H9 (cell line): ENCODE measurements around the gene APCDD1L. TPM values are rescaled to one million over a fixed set of nuclear protein-coding genes. Genes with fewer than 3 reads are reported as not detected.

Experiments used
- DNase-seq: peaks from one replicate; pipeline ENCODE4 v3.0.0-alpha.2; 2017
- H2AFZ ChIP-seq: one replicate; pipeline ENCODE4 v1.6.1; 2013; ENCODE audit warnings: mild to moderate bottlenecking, low read length, control low read depth, moderate library complexity
- H2AK5ac ChIP-seq: 2 replicates; pipeline ENCODE4 v1.6.1; 2013; ENCODE audit warnings: low read length, control low read depth, mixed read lengths; ENCODE audit not compliant: insufficient read length
- H2BK120ac ChIP-seq: one replicate; pipeline ENCODE4 v1.6.1; 2013; ENCODE audit warnings: low read depth, mild to moderate bottlenecking, low read length, control low read depth, inconsistent platforms; ENCODE audit not compliant: poor library complexity, severe bottlenecking
- H2BK12ac ChIP-seq: 2 replicates; pipeline ENCODE4 v1.6.1; 2013; ENCODE audit warnings: low read length, control low read depth, mixed read lengths, low read depth; ENCODE audit not compliant: insufficient read length
- H2BK15ac ChIP-seq: 2 replicates; pipeline ENCODE4 v1.6.1; 2013; ENCODE audit warnings: low read depth, low read length, control low read depth
- H2BK20ac ChIP-seq: one replicate; pipeline ENCODE4 v1.6.1; 2013; ENCODE audit warnings: low read depth, mild to moderate bottlenecking, low read length, control low read depth, inconsistent platforms; ENCODE audit not compliant: poor library complexity, severe bottlenecking
- H2BK5ac ChIP-seq: 2 replicates; pipeline ENCODE4 v1.6.1; 2013; ENCODE audit warnings: low read length, control low read depth, mixed read lengths; ENCODE audit not compliant: insufficient read length
- H3K14ac ChIP-seq: 2 replicates; pipeline ENCODE4 v1.6.1; 2013; ENCODE audit warnings: low read length, control low read depth; ENCODE audit not compliant: insufficient read depth
- H3K18ac ChIP-seq: 2 replicates; pipeline ENCODE4 v1.6.1; 2013; ENCODE audit warnings: low read depth, mild to moderate bottlenecking, mixed read lengths, low read length, control low read depth; ENCODE audit not compliant: insufficient read length
- H3K23ac ChIP-seq: 2 replicates; pipeline ENCODE4 v1.6.1; 2013; ENCODE audit warnings: low read length, control low read depth, mixed read lengths, low read depth; ENCODE audit not compliant: insufficient read length
- H3K23me2 ChIP-seq: 2 replicates; pipeline ENCODE4 v1.6.1; 2013; ENCODE audit warnings: low read depth, mild to moderate bottlenecking, mixed read lengths, low read length, control low read depth; ENCODE audit not compliant: insufficient read length, poor library complexity, severe bottlenecking
- H3K27ac ChIP-seq: 2 replicates; pipeline ENCODE4 v1.5.1; 2013; ENCODE audit warnings: low read length, control low read depth, mixed read lengths, low read depth; ENCODE audit not compliant: insufficient read length
- H3K27me3 ChIP-seq: 2 replicates; pipeline ENCODE4 v1.6.1; 2013; ENCODE audit warnings: low read length, control low read depth, inconsistent platforms; ENCODE audit not compliant: insufficient read depth
- H3K4ac ChIP-seq: 2 replicates; pipeline ENCODE4 v1.6.1; 2013; ENCODE audit warnings: low read depth, mild to moderate bottlenecking, control low read depth, inconsistent platforms, low read length, moderate library complexity
- H3K4me1 ChIP-seq: 2 replicates; pipeline ENCODE4 v1.6.1; 2013; ENCODE audit warnings: low read length, control low read depth, inconsistent platforms; ENCODE audit not compliant: insufficient read depth
- H3K4me2 ChIP-seq: 2 replicates; pipeline ENCODE4 v1.6.1; 2013; ENCODE audit warnings: low read length, control low read depth, mixed read lengths; ENCODE audit not compliant: insufficient read length, insufficient read depth
- H3K56ac ChIP-seq: 2 replicates; pipeline ENCODE4 v1.6.1; 2013; ENCODE audit warnings: low read depth, mild to moderate bottlenecking, mixed read lengths, low read length, control low read depth; ENCODE audit not compliant: insufficient read length
- H3K79me1 ChIP-seq: 2 replicates; pipeline ENCODE4 v1.6.1; 2013; ENCODE audit warnings: low read depth, mild to moderate bottlenecking, moderate library complexity, low read length, control low read depth, inconsistent platforms; ENCODE audit not compliant: insufficient read depth, poor library complexity, severe bottlenecking
- H3K79me2 ChIP-seq: 2 replicates; pipeline ENCODE4 v1.6.1; 2013; ENCODE audit warnings: low read length, control low read depth, inconsistent platforms; ENCODE audit not compliant: insufficient read depth
- H3K9ac ChIP-seq: 2 replicates; pipeline ENCODE4 v1.6.1; 2013; ENCODE audit warnings: low read length, control low read depth, mixed read lengths; ENCODE audit not compliant: insufficient read length; ENCODE audit errors: extremely low read depth
- H3K9me3 ChIP-seq: one replicate; pipeline ENCODE4 v1.6.1; 2013; ENCODE audit warnings: low read depth, low read length, inconsistent platforms; ENCODE audit not compliant: control insufficient read depth
- H3T11ph ChIP-seq: one replicate; pipeline ENCODE4 v1.6.1; 2013; ENCODE audit warnings: mild to moderate bottlenecking, low read length, control low read depth, inconsistent platforms
- H4K20me1 ChIP-seq: one replicate; pipeline ENCODE4 v1.6.1; 2013; ENCODE audit not compliant: control insufficient read depth, insufficient read length, insufficient read depth
- H4K5ac ChIP-seq: 2 replicates; pipeline ENCODE4 v1.6.1; 2013; ENCODE audit warnings: low read depth, mild to moderate bottlenecking, mixed read lengths, low read length, control low read depth; ENCODE audit not compliant: insufficient read length
- H4K8ac ChIP-seq: replicated peaks from 2 replicates; pipeline ENCODE4 v1.6.1; 2013; ENCODE audit warnings: low read length, control low read depth, mixed read lengths, low read depth; ENCODE audit not compliant: insufficient read length
- H4K91ac ChIP-seq: 2 replicates; pipeline ENCODE4 v1.6.1; 2013; ENCODE audit warnings: low read depth, mild to moderate bottlenecking, moderate library complexity, mixed read lengths, low read length, control low read depth; ENCODE audit not compliant: insufficient read length
- H3K27ac Mint-ChIP-seq, 3 experiments: 2 replicates in 2 of 3; 3 replicates in 1 of 3; pipeline ENCODE4 v1.8.0; 2020 to 2021; ENCODE audit warnings: mixed read lengths in 3 of 3, mild to moderate bottlenecking in 1 of 3, moderate library complexity in 1 of 3
- H3K27me3 Mint-ChIP-seq: 2 replicates; pipeline ENCODE4 v1.8.0; 2021; ENCODE audit warnings: low read depth, mild to moderate bottlenecking, moderate library complexity, mixed read lengths
- H3K36me3 Mint-ChIP-seq, 3 experiments: 2 replicates in 2 of 3; 3 replicates in 1 of 3; pipeline ENCODE4 v1.8.0; 2020 to 2021; ENCODE audit warnings: low read depth in 3 of 3, mixed read lengths in 3 of 3; ENCODE audit not compliant: insufficient read depth in 1 of 3
- H3K4me1 Mint-ChIP-seq, 2 experiments: 2 replicates each; pipeline ENCODE4 v1.8.0; 2020; ENCODE audit warnings: mixed read lengths in 2 of 2
- H3K4me3 Mint-ChIP-seq, 2 experiments: 2 replicates in 1 of 2; 3 replicates in 1 of 2; pipeline ENCODE4 v1.8.0; 2020 to 2021; ENCODE audit warnings: mild to moderate bottlenecking in 2 of 2, mixed read lengths in 2 of 2, moderate library complexity in 1 of 2
- H3K9me3 Mint-ChIP-seq, 2 experiments: 2 replicates in 1 of 2; 3 replicates in 1 of 2; pipeline ENCODE4 v1.8.0; 2020; ENCODE audit warnings: mild to moderate bottlenecking in 2 of 2, mixed read lengths in 2 of 2, moderate library complexity in 1 of 2
- WGBS: extraction: QIAGEN DNeasy Blood & Tissue Kit; methylation state at CpG from one replicate; pipeline ENCODE4 v1.1.7; 2013; ENCODE audit warnings: missing lambda C conversion rate, low lambda C conversion rate, mixed read lengths; ENCODE audit not compliant: insufficient read length; ENCODE audit errors: extremely low coverage; 5-methylcytosine and 5-hydroxymethylcytosine counted together
- total RNA-seq: library from RNA; stranded (reverse); gene quantifications from 2 replicates; pipeline ENCODE4 v1.2.1, GENCODE V29; 2021
- TF ChIP-seq, protein P1 (sequence below): fragments of 200-600 bp; sonication (generic); conservative IDR thresholded peaks from 3 replicates; pipeline ENCODE4 v1.8.0; 2021; ENCODE audit warnings: antibody characterized with exemption, mild to moderate bottlenecking

APCDD1L gene
- total RNA-seq, 1 experiment from 2014 or later, result 0.68 TPM

DNA sequence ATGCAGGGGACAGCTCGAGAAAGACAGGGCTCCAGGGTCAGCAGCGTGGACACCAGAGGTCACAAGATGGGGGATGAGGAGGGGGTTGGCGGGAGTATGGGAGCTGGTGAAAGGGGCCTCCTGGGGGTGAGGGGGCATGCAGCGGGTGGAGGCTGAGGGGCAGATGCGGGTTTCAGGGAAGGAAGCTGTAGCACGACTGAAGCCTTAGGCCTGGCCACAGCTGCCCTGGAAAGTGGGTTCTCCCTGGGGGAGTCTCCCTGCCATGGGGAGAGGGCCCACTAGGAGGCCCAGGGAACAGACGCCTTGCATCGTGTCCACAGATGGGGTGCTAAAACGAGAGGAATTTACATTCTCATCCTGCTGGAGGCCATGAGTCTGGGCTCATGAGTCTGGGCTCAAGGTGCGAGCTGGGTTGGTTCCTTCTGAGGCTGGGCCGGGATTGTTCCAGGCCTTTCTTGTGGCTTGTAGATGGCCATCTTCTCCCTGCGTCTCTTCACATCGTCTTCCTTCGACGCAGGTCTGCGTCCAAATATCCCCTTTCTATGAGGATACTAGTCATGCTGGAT is 18.0 kb downstream of the APCDD1L start:
- no peak overlapping the region for H3K9ac ChIP-seq
- H2BK20ac ChIP-seq, result no peak overlapping the region
- no peak overlapping the region for H3K4me3 Mint-ChIP-seq
- no peak overlapping the region for H4K91ac ChIP-seq
- no peak overlapping the region for H4K8ac ChIP-seq
- H3K27me3 ChIP-seq, result no peaks in the 10 kb centered on the region
- peaks cover 7% of the 10 kb centered on the region for H3K27me3 Mint-ChIP-seq
- no peak overlapping the region for H2BK12ac ChIP-seq
- H3K27ac ChIP-seq, result no peak overlapping the region
- H3K23me2 ChIP-seq, result no peaks in the 10 kb centered on the region
- WGBS, result no CpG with 5 or more reads among the region's 16 CpGs
- H2BK120ac ChIP-seq, result no peak overlapping the region
- peaks cover 0 to 10% (median 3%) of the 10 kb centered on the region in 3 experiments; a peak in 3 of 7 replicates for H3K36me3 Mint-ChIP-seq
- no peak overlapping the region for H3K4me2 ChIP-seq
- H2AK5ac ChIP-seq, result no peak overlapping the region
- no peak overlapping the region for H2AFZ ChIP-seq
- H3K9me3 ChIP-seq, result no peaks in the 10 kb centered on the region
- no peak overlapping the region for H2BK15ac ChIP-seq
- peak; percentile 14 for DNase-seq
- H3K79me2 ChIP-seq, result no peaks in the 10 kb centered on the region
- no peak overlapping the region for H3K4ac ChIP-seq
- no peak overlapping the region for H3K56ac ChIP-seq
- H3K23ac ChIP-seq, result no peak overlapping the region
- H4K20me1 ChIP-seq, result no peaks in the 10 kb centered on the region
- no peaks in the 10 kb centered on the region for H3K4me1 ChIP-seq
- no peak overlapping the region for H3K27ac Mint-ChIP-seq
- H2BK5ac ChIP-seq, result no peak overlapping the region
- H3K14ac ChIP-seq, result no peak overlapping the region
- TF ChIP-seq, protein P1, sequence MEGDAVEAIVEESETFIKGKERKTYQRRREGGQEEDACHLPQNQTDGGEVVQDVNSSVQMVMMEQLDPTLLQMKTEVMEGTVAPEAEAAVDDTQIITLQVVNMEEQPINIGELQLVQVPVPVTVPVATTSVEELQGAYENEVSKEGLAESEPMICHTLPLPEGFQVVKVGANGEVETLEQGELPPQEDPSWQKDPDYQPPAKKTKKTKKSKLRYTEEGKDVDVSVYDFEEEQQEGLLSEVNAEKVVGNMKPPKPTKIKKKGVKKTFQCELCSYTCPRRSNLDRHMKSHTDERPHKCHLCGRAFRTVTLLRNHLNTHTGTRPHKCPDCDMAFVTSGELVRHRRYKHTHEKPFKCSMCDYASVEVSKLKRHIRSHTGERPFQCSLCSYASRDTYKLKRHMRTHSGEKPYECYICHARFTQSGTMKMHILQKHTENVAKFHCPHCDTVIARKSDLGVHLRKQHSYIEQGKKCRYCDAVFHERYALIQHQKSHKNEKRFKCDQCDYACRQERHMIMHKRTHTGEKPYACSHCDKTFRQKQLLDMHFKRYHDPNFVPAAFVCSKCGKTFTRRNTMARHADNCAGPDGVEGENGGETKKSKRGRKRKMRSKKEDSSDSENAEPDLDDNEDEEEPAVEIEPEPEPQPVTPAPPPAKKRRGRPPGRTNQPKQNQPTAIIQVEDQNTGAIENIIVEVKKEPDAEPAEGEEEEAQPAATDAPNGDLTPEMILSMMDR, result no peak
- no peak overlapping the region for H3K18ac ChIP-seq
- peaks cover 7 to 10% of the 10 kb centered on the region in 2 experiments; a peak in 4 of 5 replicates for H3K9me3 Mint-ChIP-seq
- no peaks in the 10 kb centered on the region for H3K4me1 Mint-ChIP-seq
- H4K5ac ChIP-seq, result no peak overlapping the region
- no peak overlapping the region for H3T11ph ChIP-seq
- no peaks in the 10 kb centered on the region for H3K79me1 ChIP-seq
